Retinal pigment epithelial cell (primary cell): ENCODE results near the gene UBE2D4.
"Not testable (repeated sequence)": the region's sequence is repeated elsewhere in the genome, so short reads cannot be mapped to it uniquely, and the experiment has no call there.

ENCODE experiments used
- DNase-seq: peaks from one replicate; pipeline ENCODE4 v3.0.0-alpha.2; 2010; ENCODE audit warnings: low read depth
- H3K4me3 ChIP-seq: 2 replicates; pipeline ENCODE4 v1.5.1; 2011; ENCODE audit warnings: mild to moderate bottlenecking, low read length, control low read depth, moderate library complexity
- TF ChIP-seq, protein P1 (sequence below): conservative IDR thresholded peaks from 2 replicates; pipeline ENCODE4 v1.5.1; 2011; ENCODE audit warnings: low read depth, low read length, control low read depth, inconsistent platforms

Gene UBE2D4

DNA sequence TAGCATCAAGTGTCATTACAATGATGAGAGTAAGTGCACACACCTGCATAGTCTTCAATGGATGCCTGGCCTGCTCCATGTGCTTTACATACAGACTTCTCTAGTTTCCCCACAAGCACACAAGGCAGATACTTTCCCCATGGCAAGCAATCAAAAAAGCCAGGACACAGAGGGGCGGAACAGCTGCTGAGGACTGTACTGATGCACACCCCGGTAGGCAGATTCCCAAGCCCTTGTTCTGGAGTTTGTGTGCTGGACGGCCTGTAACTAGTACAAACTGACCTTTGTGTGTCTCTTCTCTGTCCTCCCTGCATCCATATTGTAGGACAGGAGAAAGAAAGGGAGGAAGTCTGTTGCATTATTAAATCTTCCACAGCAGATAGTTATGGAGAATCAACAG is 25.8 kb downstream of the UBE2D4 start:
- no peak overlapping the region for H3K4me3 ChIP-seq
- TF ChIP-seq, protein P1, sequence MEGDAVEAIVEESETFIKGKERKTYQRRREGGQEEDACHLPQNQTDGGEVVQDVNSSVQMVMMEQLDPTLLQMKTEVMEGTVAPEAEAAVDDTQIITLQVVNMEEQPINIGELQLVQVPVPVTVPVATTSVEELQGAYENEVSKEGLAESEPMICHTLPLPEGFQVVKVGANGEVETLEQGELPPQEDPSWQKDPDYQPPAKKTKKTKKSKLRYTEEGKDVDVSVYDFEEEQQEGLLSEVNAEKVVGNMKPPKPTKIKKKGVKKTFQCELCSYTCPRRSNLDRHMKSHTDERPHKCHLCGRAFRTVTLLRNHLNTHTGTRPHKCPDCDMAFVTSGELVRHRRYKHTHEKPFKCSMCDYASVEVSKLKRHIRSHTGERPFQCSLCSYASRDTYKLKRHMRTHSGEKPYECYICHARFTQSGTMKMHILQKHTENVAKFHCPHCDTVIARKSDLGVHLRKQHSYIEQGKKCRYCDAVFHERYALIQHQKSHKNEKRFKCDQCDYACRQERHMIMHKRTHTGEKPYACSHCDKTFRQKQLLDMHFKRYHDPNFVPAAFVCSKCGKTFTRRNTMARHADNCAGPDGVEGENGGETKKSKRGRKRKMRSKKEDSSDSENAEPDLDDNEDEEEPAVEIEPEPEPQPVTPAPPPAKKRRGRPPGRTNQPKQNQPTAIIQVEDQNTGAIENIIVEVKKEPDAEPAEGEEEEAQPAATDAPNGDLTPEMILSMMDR = no peak
- no peak for DNase-seq

DNA sequence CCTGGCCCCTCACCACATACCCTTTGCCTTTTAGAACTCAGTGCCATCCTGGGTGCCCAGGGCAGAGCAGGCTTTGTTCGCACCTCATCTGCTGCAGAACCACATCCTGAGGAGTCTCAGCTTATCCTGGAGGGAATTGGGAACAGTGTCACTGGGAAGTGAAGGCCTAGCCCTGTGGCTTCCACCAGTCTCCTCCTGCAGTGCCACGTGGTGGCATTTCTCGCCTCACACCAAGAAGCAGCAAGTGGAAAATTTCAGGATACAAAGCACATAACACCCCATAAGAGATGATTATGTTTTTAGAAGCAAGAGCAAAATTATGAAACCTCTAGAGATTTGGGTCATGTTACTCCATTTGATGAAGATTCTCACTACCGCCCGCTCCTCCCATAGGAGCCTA is 26.8 kb downstream of the UBE2D4 start:
- no peak overlapping the region for H3K4me3 ChIP-seq
- TF ChIP-seq, protein P1 = no peak
- no peak for DNase-seq

DNA sequence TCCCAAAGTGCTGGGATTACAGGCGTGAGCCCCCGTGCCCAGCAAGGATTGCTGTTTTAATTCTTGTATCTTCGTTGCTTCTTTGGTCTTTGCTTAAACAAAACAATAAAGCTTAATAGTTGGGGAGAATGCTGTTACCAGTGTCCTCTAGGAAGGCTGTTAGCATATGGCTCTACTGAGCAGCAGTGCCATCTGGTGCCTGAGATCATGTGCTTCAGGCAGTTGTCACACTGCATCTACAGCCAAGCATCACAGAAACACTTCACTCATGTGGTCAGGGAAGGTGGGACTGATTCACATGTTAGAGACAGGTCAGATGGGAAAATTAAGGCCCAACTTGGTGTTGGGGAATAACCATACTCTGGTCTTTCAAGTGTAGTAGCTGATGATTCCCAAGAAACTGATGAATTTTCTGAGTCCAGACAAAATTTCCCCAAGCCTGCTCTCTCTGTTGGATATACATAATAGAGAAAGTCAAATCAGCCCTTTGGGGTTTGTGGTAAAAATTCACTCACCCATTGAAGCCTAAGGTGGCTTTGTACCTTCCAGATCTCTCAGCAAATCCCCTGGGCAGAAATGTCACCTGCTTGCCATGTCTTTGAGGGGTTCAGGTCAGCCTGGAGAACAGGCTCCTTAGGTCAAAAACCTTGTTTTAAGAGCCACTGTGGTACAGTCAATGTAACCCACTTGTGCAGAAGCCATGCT is 28.4 kb downstream of the UBE2D4 start:
- TF ChIP-seq, protein P1 = peak; percentile 71
- DNase-seq = peak; percentile 4
- no peak overlapping the region for H3K4me3 ChIP-seq

DNA sequence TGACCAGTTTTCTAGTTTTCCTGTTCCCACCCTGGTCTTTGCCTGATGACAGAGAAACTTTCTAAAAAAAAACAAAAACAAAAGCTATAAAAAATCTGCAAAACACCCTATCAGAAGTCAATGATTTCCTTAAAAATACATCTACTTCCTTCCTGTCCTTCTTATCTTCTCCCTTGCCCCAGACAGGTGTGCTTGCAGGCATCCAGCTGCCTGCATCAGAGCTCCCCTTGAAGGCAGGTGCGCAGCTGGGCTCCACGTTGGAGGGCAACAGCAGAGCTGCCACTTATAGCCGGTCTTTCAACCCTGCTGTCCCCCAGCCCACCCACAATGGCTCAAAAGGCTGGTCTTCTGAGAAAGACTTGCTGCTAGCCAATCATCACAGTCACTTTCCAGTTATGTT is 29.8 kb downstream of the UBE2D4 start:
- TF ChIP-seq, protein P1 = no peak
- no peak overlapping the region for H3K4me3 ChIP-seq
- no peak for DNase-seq

DNA sequence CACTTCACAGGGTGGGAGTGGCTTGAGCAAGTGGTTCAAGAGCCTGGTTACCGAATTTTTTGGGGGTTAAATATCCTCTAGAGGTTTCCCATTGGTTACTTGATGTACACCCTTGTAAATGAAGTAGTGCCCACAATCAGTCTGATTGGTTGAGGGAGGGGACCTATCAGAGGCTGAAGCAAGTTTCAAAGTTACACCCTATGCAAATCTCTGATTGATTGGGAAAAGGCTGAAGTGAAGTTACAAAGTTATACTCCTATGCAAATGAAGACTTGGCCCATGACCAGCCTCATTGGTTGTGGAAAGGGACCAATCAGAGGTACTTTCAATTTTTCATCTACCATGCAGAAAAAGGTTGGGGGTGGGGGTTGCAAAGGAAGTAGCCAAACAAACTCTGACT is 34.7 kb downstream of the UBE2D4 start:
- DNase-seq = no peak
- H3K4me3 ChIP-seq = no peak overlapping the region
- TF ChIP-seq, protein P1 = no peak

DNA sequence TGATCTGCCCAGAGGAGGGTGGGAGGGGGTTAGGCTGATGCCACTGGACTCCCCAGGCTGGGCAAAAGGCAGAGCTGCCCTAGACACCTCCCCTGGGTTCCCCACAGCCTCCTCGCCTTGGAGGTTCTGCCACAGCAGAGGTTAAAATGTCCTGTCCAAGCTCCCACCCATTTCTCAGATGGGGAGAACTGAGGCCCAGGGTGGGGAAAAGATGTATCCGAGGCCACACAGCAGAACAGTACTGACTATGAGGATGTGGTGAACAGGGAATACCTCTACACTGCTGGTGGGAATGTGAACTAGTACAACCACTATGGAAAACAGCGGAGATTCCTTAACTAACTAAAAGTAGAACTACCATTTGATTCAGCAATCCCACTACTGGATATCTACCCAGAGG is 40.2 kb downstream of the UBE2D4 start:
- not testable (repeated sequence) for H3K4me3 ChIP-seq, DNase-seq

DNA sequence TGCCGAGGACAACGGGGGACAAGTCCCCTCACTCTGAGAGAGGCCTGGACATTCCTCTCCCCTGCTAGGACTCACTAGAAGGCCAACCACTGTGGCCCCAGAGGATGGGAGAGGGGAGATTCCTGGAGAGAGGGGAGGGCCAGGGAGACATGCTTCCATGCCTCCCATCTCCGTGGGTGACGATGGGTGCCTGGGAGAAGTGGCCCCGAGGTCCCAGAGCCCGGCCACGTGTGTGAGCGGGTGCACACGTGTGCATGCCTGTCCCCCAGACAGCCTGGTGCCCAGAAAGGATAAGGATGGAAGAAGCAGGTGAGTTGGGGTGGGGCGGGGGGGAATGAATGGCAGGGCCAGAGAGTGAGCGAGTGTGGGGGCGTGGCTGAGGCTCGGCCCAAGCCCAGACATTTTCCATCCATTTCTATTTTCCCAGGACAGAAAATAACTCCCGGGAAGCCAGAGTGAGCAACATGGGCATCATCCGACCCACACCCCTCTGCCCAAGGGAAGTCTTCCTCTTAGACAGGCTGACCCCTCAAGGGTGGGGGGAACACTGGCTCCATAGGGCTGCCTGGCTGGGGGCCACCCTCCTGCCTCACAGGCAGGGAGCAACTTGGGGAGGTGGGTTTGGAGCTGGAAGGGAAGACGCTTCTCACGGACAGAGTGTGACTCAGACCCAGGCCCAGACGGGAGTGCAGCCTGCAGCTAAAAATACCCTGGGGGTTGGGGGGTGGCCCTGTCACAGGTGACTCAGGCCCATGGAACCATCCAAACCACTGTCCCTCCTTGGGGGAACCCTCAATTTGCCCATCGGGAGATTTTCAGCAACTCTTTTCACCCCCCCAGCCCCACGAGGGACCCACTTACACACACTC is 42.2 kb downstream of the UBE2D4 start:
- H3K4me3 ChIP-seq, DNase-seq: not testable (repeated sequence)

DNA sequence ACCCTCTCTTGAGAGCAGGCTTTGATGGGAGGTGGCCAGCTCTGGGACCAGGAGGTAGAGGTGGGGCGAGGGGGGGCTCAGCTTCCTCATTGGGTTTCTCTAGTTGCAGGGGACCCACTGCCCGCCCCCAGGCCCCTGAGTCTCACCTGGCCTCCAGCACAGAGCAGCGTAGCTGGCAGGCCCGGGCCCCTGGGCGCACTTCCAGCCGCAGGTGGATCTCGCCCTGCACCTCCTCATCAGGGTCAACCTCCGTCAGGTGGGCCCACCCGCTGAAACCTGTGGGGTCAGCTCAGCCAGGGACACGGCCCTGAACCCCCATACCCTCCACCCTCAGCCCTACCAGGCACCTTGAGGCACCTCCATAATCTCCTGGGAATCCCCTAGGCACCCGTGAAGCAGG is 43.4 kb downstream of the UBE2D4 start:
- not testable (repeated sequence) for H3K4me3 ChIP-seq

DNA sequence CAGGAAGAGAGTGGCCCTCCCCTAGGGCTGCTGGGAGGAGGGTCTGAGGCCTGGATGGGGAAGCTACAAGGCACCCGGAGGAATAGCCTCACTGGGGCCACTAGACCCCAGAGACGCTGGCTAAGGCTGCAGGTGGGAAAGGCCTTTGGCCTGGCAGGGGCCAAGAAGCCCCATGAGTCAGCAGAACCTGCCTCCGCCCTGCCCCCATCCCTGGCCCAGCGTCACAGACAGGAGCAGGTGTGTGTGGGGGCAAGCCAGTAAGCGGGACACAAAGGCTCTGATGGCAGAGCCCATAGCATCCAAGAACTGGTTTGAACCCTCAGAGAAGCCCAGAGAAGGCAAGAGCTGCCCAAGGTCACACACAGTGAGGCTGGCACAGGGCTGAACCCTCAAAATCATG is 44.5 kb downstream of the UBE2D4 start:
- not testable (repeated sequence) for DNase-seq, H3K4me3 ChIP-seq

More for the DNA sequence above, 43.4 kb downstream of the UBE2D4 start:
- DNase-seq = not testable (repeated sequence)

DNA sequence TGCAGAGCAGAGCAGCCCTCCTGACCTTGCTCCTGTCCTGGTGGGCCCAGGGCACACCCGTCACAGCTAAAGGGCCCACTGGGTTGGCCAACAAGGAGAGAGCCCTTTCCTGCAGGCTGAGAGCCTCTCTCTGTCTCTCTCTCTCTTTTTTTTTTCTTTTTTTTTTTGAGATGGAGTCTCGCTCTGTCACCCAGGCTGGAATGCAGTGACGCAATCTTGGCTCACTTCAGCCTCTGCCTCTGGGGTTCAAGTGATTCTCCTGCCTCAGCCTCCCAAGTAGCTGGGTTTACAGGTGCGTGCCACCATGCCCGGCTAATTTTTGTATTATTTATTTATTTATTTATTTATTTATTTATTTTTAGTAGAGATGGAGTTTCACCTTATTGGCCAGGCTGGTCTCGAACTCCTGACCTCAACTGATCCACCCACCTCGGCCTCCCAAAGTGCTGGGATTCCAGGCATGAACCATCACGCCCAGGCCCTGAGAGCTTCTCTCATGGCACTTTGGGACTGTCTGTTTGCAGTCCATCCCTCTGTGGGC is 47.9 kb downstream of the UBE2D4 start:
- H3K4me3 ChIP-seq, DNase-seq: not testable (repeated sequence)

DNA sequence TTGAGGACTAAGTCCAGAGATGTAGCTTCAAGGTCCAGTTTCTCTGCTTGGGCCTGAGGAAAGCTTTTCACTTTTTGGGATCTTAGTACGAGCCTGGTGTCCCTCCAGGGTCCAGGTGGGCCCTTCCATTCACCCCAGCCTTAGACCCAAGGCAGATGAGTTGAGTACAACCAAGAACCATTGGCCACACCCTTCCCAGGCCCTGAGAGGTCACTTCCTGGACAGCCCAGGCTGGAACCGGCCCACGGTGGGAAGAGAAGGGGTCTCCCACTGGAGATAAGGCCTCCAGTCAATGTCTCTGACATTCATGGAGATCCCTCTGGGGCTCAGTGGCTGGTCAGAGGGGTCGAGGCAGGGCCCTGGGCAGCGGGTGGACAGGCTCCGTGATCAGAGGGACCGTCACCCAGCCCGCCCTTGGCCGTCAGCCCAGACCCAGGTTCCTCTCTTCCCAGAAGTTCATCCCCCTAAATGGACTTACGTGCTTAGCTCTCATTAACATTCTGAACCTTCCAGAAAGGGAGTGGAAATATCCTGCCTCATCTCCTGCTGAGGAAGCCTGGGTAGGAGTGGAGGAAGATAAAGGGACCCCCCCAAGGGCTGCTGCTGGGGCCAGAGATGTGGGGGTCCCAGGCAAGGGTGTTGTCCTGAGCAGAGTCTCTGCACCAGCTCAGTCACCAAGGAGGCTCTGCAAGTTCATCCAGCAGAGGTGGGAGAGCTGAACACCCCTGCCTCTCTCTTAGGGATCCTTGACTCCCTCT is 48.7 kb downstream of the UBE2D4 start:
- not testable (repeated sequence) for DNase-seq, H3K4me3 ChIP-seq
